NB4 (cell line): ENCODE data around the gene TRPM1.

ENCODE experiments used
- DNase-seq: peaks from one replicate; pipeline ENCODE4 v3.0.0; 2010; ENCODE audit warnings: low read depth
- H3K4me3 ChIP-seq: one replicate; pipeline ENCODE4 v1.5.1; 2011; ENCODE audit warnings: mild to moderate bottlenecking, low read depth, low read length, moderate library complexity
- CTCF ChIP-seq: IDR thresholded peaks from one replicate; pipeline ENCODE4 v1.5.1; 2012; ENCODE audit warnings: low read depth, low read length
- MYC ChIP-seq: IDR thresholded peaks from 2 replicates; pipeline ENCODE4 v1.6.1; 2011; ENCODE audit warnings: low read depth, low read length
- POLR2A ChIP-seq: IDR thresholded peaks from 2 replicates; pipeline ENCODE4 v1.6.1; 2011; ENCODE audit warnings: mild to moderate bottlenecking; ENCODE audit not compliant: insufficient read length; ENCODE audit errors: extremely low read depth
- TF ChIP-seq, protein P1 (sequence below): IDR thresholded peaks from 2 replicates; pipeline ENCODE4 v1.6.1; 2011; ENCODE audit warnings: low read depth, low read length

The TRPM1 gene

GRCh38 chr15:31067890-31068603 lies 33.5 kb downstream of the TRPM1 start:
- DNase-seq, result no peak

GRCh38 chr15:31065824-31066223 lies 35.7 kb downstream of the TRPM1 start:
- TF ChIP-seq MYC, result no peak
- TF ChIP-seq, protein P1, sequence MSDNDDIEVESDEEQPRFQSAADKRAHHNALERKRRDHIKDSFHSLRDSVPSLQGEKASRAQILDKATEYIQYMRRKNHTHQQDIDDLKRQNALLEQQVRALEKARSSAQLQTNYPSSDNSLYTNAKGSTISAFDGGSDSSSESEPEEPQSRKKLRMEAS, result no peak
- no peak for TF ChIP-seq POLR2A
- no peak for TF ChIP-seq CTCF
- no peak overlapping the region for H3K4me3 ChIP-seq
- DNase-seq, result no peak

More at GRCh38 chr15:31067890-31068603, 33.5 kb downstream of the TRPM1 start:
- no peak for TF ChIP-seq CTCF
- TF ChIP-seq MYC, result no peak
- no peak for TF ChIP-seq POLR2A
- TF ChIP-seq, protein P1, result no peak
- H3K4me3 ChIP-seq, result no peak overlapping the region

DNA sequence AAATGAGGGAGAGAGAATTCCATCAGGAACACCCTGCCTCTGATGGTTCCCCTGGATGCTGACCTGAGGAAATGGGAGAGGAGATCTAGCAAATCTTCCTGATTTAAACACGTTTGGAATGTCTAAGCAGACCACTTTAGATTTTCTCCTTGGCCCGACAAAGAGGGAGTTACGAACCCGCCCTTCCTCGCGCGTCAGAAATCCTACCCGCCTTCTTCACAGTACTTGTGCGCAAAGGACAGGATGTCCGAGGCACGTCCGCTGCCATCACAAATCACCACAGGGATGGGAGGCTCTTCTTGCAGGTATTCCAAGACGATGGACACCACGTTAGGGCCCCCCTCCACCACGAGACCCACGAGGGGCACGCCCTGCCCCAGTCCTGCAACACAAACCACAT lies 38.6 kb downstream of the TRPM1 start:
- no peak for DNase-seq
- TF ChIP-seq MYC (no peak), CTCF (no peak), POLR2A (no peak)
- TF ChIP-seq, protein P1, result no peak
- no peak overlapping the region for H3K4me3 ChIP-seq

DNA sequence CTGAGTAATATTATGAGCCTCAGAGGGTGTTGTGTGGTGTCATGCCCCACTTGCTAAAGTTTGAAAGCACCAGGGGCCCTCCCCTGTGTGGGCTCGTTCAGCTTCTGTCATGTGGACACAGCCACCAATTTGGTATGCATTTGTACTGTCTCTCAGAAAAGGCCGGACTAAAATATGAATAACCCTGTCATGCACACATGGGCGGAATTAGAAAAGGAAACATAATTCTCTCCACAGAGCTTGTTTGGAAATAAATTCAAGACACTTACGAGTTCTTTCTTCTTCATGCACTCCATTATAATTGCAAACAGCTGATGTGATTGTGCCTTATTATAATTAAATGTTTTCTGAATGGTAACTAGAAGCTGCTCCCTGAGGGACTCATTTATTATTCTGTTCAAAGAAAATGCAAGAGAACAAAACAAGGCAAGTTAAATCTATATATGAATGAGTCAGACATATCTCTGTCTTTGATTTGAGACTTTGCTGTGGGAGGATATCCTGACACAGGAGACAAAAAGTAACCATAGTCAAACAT lies 39.1 kb downstream of the TRPM1 start:
- H3K4me3 ChIP-seq, result no peak overlapping the region
- TF ChIP-seq MYC (no peak), POLR2A (no peak), CTCF (no peak)
- TF ChIP-seq, protein P1, result no peak
- DNase-seq, result no peak

- TF ChIP-seq MYC (no peak), CTCF (no peak), POLR2A (no peak)
- TF ChIP-seq, protein P1, result no peak
- DNase-seq, result no peak
- no peak overlapping the region for H3K4me3 ChIP-seq
These were observed 40.9 kb downstream of the TRPM1 start for GRCh38 chr15:31060429-31061140.
